ENCODE results near the gene MED26.

The MED26 gene

GRCh38 chr19:16649734-16650133 is 21.7 kb upstream of the MED26 start:
- DNase-seq: no peak

- no peak for DNase-seq
Observed at GRCh38 chr19:16645140-16645539, 17.1 kb upstream of the MED26 start.

- DNase-seq: no peak
Observed at GRCh38 chr19:16641695-16642094, 13.7 kb upstream of the MED26 start.

GRCh38 chr19:16640951-16641350 is 12.9 kb upstream of the MED26 start:
- DNase-seq: no peak

- DNase-seq: no peak
Observed at GRCh38 chr19:16638666-16639065, 10.7 kb upstream of the MED26 start.

GRCh38 chr19:16637535-16637934 is 9.5 kb upstream of the MED26 start:
- DNase-seq: no peak

- no peak for DNase-seq
Observed at GRCh38 chr19:16631465-16631864, 3.5 kb upstream of the MED26 start.

GRCh38 chr19:16628984-16629691 is 1.1 kb upstream of the MED26 start:
- peak in 1 of 2 donors; percentile 27 for DNase-seq

- no peak for DNase-seq
Observed at GRCh38 chr19:16627928-16628182, 149 bp downstream of the MED26 start.

- peak in 1 of 2 donors; percentile 15 for DNase-seq
Observed at GRCh38 chr19:16627193-16627927, 644 bp downstream of the MED26 start.

- peak in 1 of 2 donors; percentile 19 for DNase-seq
Observed at GRCh38 chr19:16626796-16627192, 1.2 kb downstream of the MED26 start.

GRCh38 chr19:16625163-16625958 is 2.6 kb downstream of the MED26 start:
- DNase-seq: no peak

- no peak for DNase-seq
Observed at GRCh38 chr19:16624236-16624635, 3.8 kb downstream of the MED26 start.

GRCh38 chr19:16623576-16623975 is 4.4 kb downstream of the MED26 start:
- peak in 1 of 2 donors; percentile 17 for DNase-seq

GRCh38 chr19:16623066-16623465 is 4.9 kb downstream of the MED26 start:
- no peak for DNase-seq

GRCh38 chr19:16621165-16621800 is 6.7 kb downstream of the MED26 start:
- DNase-seq: no peak

- no peak for DNase-seq
Observed at GRCh38 chr19:16620584-16620983, 7.4 kb downstream of the MED26 start.

GRCh38 chr19:16620018-16620417 is 8.0 kb downstream of the MED26 start:
- DNase-seq: no peak

- no peak for DNase-seq
Observed at GRCh38 chr19:16619457-16619856, 8.5 kb downstream of the MED26 start.

- no peak for DNase-seq
Observed at GRCh38 chr19:16618248-16618647, 9.8 kb downstream of the MED26 start.

- no peak for DNase-seq
Observed at GRCh38 chr19:16615808-16616207, 12.2 kb downstream of the MED26 start.

- no peak for DNase-seq
Observed at GRCh38 chr19:16614941-16615340, 13.1 kb downstream of the MED26 start.

- DNase-seq: no peak
Observed at GRCh38 chr19:16613841-16614240, 14.2 kb downstream of the MED26 start.

Data from CD4-positive, alpha-beta T cell treated with Interferon alpha-2 for 1 hour (primary cell).